ENCODE data around the gene SHISA7. TPM values are rescaled to one million over a fixed set of nuclear protein-coding genes. Genes with fewer than 3 reads are reported as not detected.

Gene SHISA7
- total and polyA plus RNA-seq, 5 donors from 2014 or later: not detected

- peaks cover 56% of the 10 kb centered on the region for H3K4me1 ChIP-seq (ENCODE audit: control insufficient read depth, insufficient read depth, low read length, poor library complexity, severe bottlenecking)
- peak within 1 kb of the TSS; percentile 94 for H3K27ac ChIP-seq (ENCODE audit: insufficient read depth, low read length, poor library complexity, severe bottlenecking)
- peaks cover 0 to 67% (median 27%) of the 10 kb centered on the region in 4 donors for H3K4me1 Mint-ChIP-seq
Observed at GRCh38 chr19:55384131-55384919, 58.8 kb downstream of the SHISA7 start, which contains the start of gene TMEM238. TMEM238 (minus strand) TSS chr19:55384292; CDS start chr19:55384259, 33 bp downstream.

GRCh38 chr19:55383279-55384130 is 59.6 kb downstream of the SHISA7 start:
- DNase-seq (peak; percentile 24 to 66 (median 33)), ATAC-seq (ENCODE audit: low read depth in 2 of 2) (no peak)
- no peaks in the 10 kb centered on the region for H3K9me3 ChIP-seq (ENCODE audit: control insufficient read depth in 2 of 2, low read length in 2 of 2)
- H3K36me3 ChIP-seq (ENCODE audit: control insufficient read depth, insufficient read depth, low read length): peaks cover 17% of the 10 kb centered on the region
- H3K36me3 Mint-ChIP-seq: peaks cover 18% of the 10 kb centered on the region
- peak overlapping the region; percentile 23 for H3K27ac ChIP-seq (ENCODE audit: insufficient read depth, low read length, poor library complexity, severe bottlenecking)
- H3K4me3 ChIP-seq (ENCODE audit: low read depth, low read length): peak overlapping the region; percentile 34
- H3K9me3 Mint-ChIP-seq: peaks cover 0 to 2% (median 0%) of the 10 kb centered on the region in 7 donors
- peaks cover 48% of the 10 kb centered on the region for H3K4me1 ChIP-seq (ENCODE audit: control insufficient read depth, insufficient read depth, low read length, poor library complexity, severe bottlenecking)
- H3K27ac Mint-ChIP-seq: peak overlapping the region; percentile 38 to 88 (median 84)
- H3K4me1 Mint-ChIP-seq: peaks cover 0 to 59% (median 25%) of the 10 kb centered on the region in 4 donors
- no peaks in the 10 kb centered on the region for H3K27me3 ChIP-seq (ENCODE audit: control insufficient read depth, insufficient read depth, low read length)
- peak overlapping the region; percentile 86 to 90 (median 88) for H3K4me3 Mint-ChIP-seq
- no peaks in the 10 kb centered on the region for H3K27me3 Mint-ChIP-seq

More at GRCh38 chr19:55384131-55384919, 58.8 kb downstream of the SHISA7 start, which contains the start of gene TMEM238:
- no peaks in the 10 kb centered on the region for H3K9me3 ChIP-seq (ENCODE audit: control insufficient read depth in 2 of 2, low read length in 2 of 2)
- peak; percentile 28 to 56 (median 45) for DNase-seq
- ATAC-seq (ENCODE audit: low read depth in 2 of 2): no peak
- peaks cover 25% of the 10 kb centered on the region for H3K36me3 ChIP-seq (ENCODE audit: control insufficient read depth, insufficient read depth, low read length)
- H3K27me3 ChIP-seq (ENCODE audit: control insufficient read depth, insufficient read depth, low read length): no peaks in the 10 kb centered on the region
- Mint-ChIP-seq H3K4me3 (peak within 1 kb of the TSS; percentile 97 to 100 (median 100)), H3K27ac (peak within 1 kb of the TSS; percentile 95 to 100 (median 99)), H3K9me3 (peaks cover 0 to 2% (median 0%) of the 10 kb centered on the region in 7 donors), H3K36me3 (peaks cover 19% of the 10 kb centered on the region), H3K27me3 (no peaks in the 10 kb centered on the region)
- peak within 1 kb of the TSS; percentile 94 for H3K4me3 ChIP-seq (ENCODE audit: low read depth, low read length)

GRCh38 chr19:55382522-55383054 is 60.5 kb downstream of the SHISA7 start:
- Mint-ChIP-seq H3K4me3 (peak overlapping the region; percentile 86 to 90 (median 88)), H3K27ac (peak overlapping the region in 2 of 3 donors; percentile 26 to 56), H3K9me3 (peaks cover 0 to 2% (median 0%) of the 10 kb centered on the region in 7 donors), H3K27me3 (no peaks in the 10 kb centered on the region), H3K36me3 (peaks cover 15% of the 10 kb centered on the region), H3K4me1 (peaks cover 0 to 50% (median 20%) of the 10 kb centered on the region in 4 donors)
- peak overlapping the region; percentile 23 for H3K27ac ChIP-seq (ENCODE audit: insufficient read depth, low read length, poor library complexity, severe bottlenecking)
- ATAC-seq (ENCODE audit: low read depth in 2 of 2): no peak
- no peak overlapping the region for H3K4me3 ChIP-seq (ENCODE audit: low read depth, low read length)
- no peaks in the 10 kb centered on the region for H3K27me3 ChIP-seq (ENCODE audit: control insufficient read depth, insufficient read depth, low read length)
- no peaks in the 10 kb centered on the region for H3K9me3 ChIP-seq (ENCODE audit: control insufficient read depth in 2 of 2, low read length in 2 of 2)
- no peak for DNase-seq
- peaks cover 8% of the 10 kb centered on the region for H3K36me3 ChIP-seq (ENCODE audit: control insufficient read depth, insufficient read depth, low read length)
- peaks cover 38% of the 10 kb centered on the region for H3K4me1 ChIP-seq (ENCODE audit: control insufficient read depth, insufficient read depth, low read length, poor library complexity, severe bottlenecking)

GRCh38 chr19:55382013-55382412 is 61.1 kb downstream of the SHISA7 start:
- peaks cover 3% of the 10 kb centered on the region for H3K36me3 ChIP-seq (ENCODE audit: control insufficient read depth, insufficient read depth, low read length)
- peaks cover 15% of the 10 kb centered on the region for H3K36me3 Mint-ChIP-seq
- no peaks in the 10 kb centered on the region for H3K27me3 Mint-ChIP-seq
- peak overlapping the region; percentile 27 to 89 (median 87) for H3K4me3 Mint-ChIP-seq
- H3K9me3 ChIP-seq (ENCODE audit: control insufficient read depth in 2 of 2, low read length in 2 of 2): no peaks in the 10 kb centered on the region
- peak overlapping the region in 2 of 3 donors; percentile 26 to 56 for H3K27ac Mint-ChIP-seq
- peaks cover 33% of the 10 kb centered on the region for H3K4me1 ChIP-seq (ENCODE audit: control insufficient read depth, insufficient read depth, low read length, poor library complexity, severe bottlenecking)
- no peak overlapping the region for H3K27ac ChIP-seq (ENCODE audit: insufficient read depth, low read length, poor library complexity, severe bottlenecking)
- no peak for DNase-seq
- no peak overlapping the region for H3K4me3 ChIP-seq (ENCODE audit: low read depth, low read length)
- H3K27me3 ChIP-seq (ENCODE audit: control insufficient read depth, insufficient read depth, low read length): no peaks in the 10 kb centered on the region
- ATAC-seq (ENCODE audit: low read depth in 2 of 2): no peak
- H3K4me1 Mint-ChIP-seq: peaks cover 0 to 44% (median 17%) of the 10 kb centered on the region in 4 donors
- H3K9me3 Mint-ChIP-seq: peaks cover 0 to 2% (median 0%) of the 10 kb centered on the region in 7 donors

GRCh38 chr19:55379174-55379573 is 63.9 kb downstream of the SHISA7 start:
- Mint-ChIP-seq H3K4me3 (peak overlapping the region in 2 of 4 donors; percentile 54 to 80), H3K36me3 (peaks cover 3% of the 10 kb centered on the region), H3K27ac (no peak overlapping the region), H3K27me3 (peaks cover 9% of the 10 kb centered on the region), H3K4me1 (peaks cover 0 to 22% (median 7%) of the 10 kb centered on the region in 4 donors), H3K9me3 (peaks cover 0 to 2% (median 0%) of the 10 kb centered on the region in 7 donors)
- H3K27me3 ChIP-seq (ENCODE audit: control insufficient read depth, insufficient read depth, low read length): no peaks in the 10 kb centered on the region
- no peak overlapping the region for H3K27ac ChIP-seq (ENCODE audit: insufficient read depth, low read length, poor library complexity, severe bottlenecking)
- peaks cover 14% of the 10 kb centered on the region for H3K4me1 ChIP-seq (ENCODE audit: control insufficient read depth, insufficient read depth, low read length, poor library complexity, severe bottlenecking)
- DNase-seq: no peak
- no peaks in the 10 kb centered on the region for H3K9me3 ChIP-seq (ENCODE audit: control insufficient read depth in 2 of 2, low read length in 2 of 2)
- no peaks in the 10 kb centered on the region for H3K36me3 ChIP-seq (ENCODE audit: control insufficient read depth, insufficient read depth, low read length)
- no peak overlapping the region for H3K4me3 ChIP-seq (ENCODE audit: low read depth, low read length)
- ATAC-seq (ENCODE audit: low read depth in 2 of 2): no peak

Other genes with a start within 250 kb of the SHISA7 start
Only the 30 nearest of the 31 such genes appear.
- 13.3 TPM for gene TMEM86B, start 214.5 kb downstream of the SHISA7 start, total RNA-seq
- gene TMEM86B, start 214.5 kb downstream of the SHISA7 start, polyA plus RNA-seq: under 1 TPM in 3 of 4 donors, not detected in 1; 0.25 to 0.83 (median 0.49) TPM
- gene PPP6R1, start 184.3 kb downstream of the SHISA7 start, total RNA-seq: 168 TPM
- gene PPP6R1, start 184.3 kb downstream of the SHISA7 start, polyA plus RNA-seq: 10 to 100 TPM; 38.9 to 58.2 (median 44.0) TPM
- gene HSPBP1, start 163.2 kb downstream of the SHISA7 start, total RNA-seq: 15.8 TPM
- gene HSPBP1, start 163.2 kb downstream of the SHISA7 start, polyA plus RNA-seq: 10 to 100 TPM; 30.2 to 37.2 (median 35.1) TPM
- gene BRSK1, start 159.3 kb downstream of the SHISA7 start, total RNA-seq: 1.5 TPM
- gene BRSK1, start 159.3 kb downstream of the SHISA7 start, polyA plus RNA-seq: not detected
- 2.1 TPM for gene TMEM150B, start 118.0 kb downstream of the SHISA7 start, total RNA-seq
- gene TMEM150B, start 118.0 kb downstream of the SHISA7 start, polyA plus RNA-seq: not detected
- 69.6 TPM for gene KMT5C, start 103.4 kb downstream of the SHISA7 start, total RNA-seq
- gene KMT5C, start 103.4 kb downstream of the SHISA7 start, polyA plus RNA-seq: 1 to 10 TPM in 3 of 4 donors, under 1 TPM in 1; 0.98 to 1.6 (median 1.2) TPM
- 0.57 TPM for gene COX6B2, start 88.6 kb downstream of the SHISA7 start, total RNA-seq
- not detected for gene COX6B2, start 88.6 kb downstream of the SHISA7 start, polyA plus RNA-seq
- not detected for gene GARIN5B, start 80.0 kb downstream of the SHISA7 start, total RNA-seq
- not detected for gene GARIN5B, start 80.0 kb downstream of the SHISA7 start, polyA plus RNA-seq
- gene IL11, start 72.8 kb downstream of the SHISA7 start, total RNA-seq: not detected
- not detected for gene IL11, start 72.8 kb downstream of the SHISA7 start, polyA plus RNA-seq
- gene TMEM190, start 66.5 kb downstream of the SHISA7 start, total RNA-seq: not detected
- gene TMEM190, start 66.5 kb downstream of the SHISA7 start, polyA plus RNA-seq: not detected
- 15.9 TPM for gene TMEM238, start 59.0 kb downstream of the SHISA7 start, total RNA-seq
- 1 to 10 TPM in 2 of 4 donors, under 1 TPM in 2; 0.42 to 1.3 (median 0.79) TPM for gene TMEM238, start 59.0 kb downstream of the SHISA7 start, polyA plus RNA-seq
- gene RPL28, start 57.4 kb downstream of the SHISA7 start, total RNA-seq: 2,934 TPM
- 100 to 1,000 TPM; 527 to 727 (median 674) TPM for gene RPL28, start 57.4 kb downstream of the SHISA7 start, polyA plus RNA-seq
- gene UBE2S, start 35.5 kb downstream of the SHISA7 start, total RNA-seq: 92.9 TPM
- gene UBE2S, start 35.5 kb downstream of the SHISA7 start, polyA plus RNA-seq: 10 to 100 TPM; 24.9 to 38.8 (median 33.2) TPM
- gene ISOC2, start 18.3 kb upstream of the SHISA7 start, total RNA-seq: 6.3 TPM
- 10 to 100 TPM; 24.7 to 34.1 (median 28.1) TPM for gene ISOC2, start 18.3 kb upstream of the SHISA7 start, polyA plus RNA-seq
- not detected for gene C19orf85, start 21.5 kb upstream of the SHISA7 start, total RNA-seq
- gene C19orf85, start 21.5 kb upstream of the SHISA7 start, polyA plus RNA-seq: not detected
- 23.9 TPM for gene ZNF628, start 33.3 kb upstream of the SHISA7 start, total RNA-seq
- gene ZNF628, start 33.3 kb upstream of the SHISA7 start, polyA plus RNA-seq: under 1 TPM; 0.05 to 0.22 (median 0.09) TPM
- gene NAT14, start 41.9 kb upstream of the SHISA7 start, total RNA-seq: 9.2 TPM
- 1 to 10 TPM; 3.3 to 5.1 (median 4.1) TPM for gene NAT14, start 41.9 kb upstream of the SHISA7 start, polyA plus RNA-seq
- gene SSC5D, start 45.1 kb upstream of the SHISA7 start, total RNA-seq: 0.27 TPM
- gene SSC5D, start 45.1 kb upstream of the SHISA7 start, polyA plus RNA-seq: not detected
- gene SBK2, start 93.8 kb upstream of the SHISA7 start, total RNA-seq: not detected
- gene SBK2, start 93.8 kb upstream of the SHISA7 start, polyA plus RNA-seq: not detected
- gene SBK3, start 102.2 kb upstream of the SHISA7 start, total RNA-seq: not detected
- gene SBK3, start 102.2 kb upstream of the SHISA7 start, polyA plus RNA-seq: not detected
- 4.2 TPM for gene ZNF579, start 137.5 kb upstream of the SHISA7 start, total RNA-seq
- gene ZNF579, start 137.5 kb upstream of the SHISA7 start, polyA plus RNA-seq: under 1 TPM in 3 of 4 donors, not detected in 1; 0.13 to 0.24 (median 0.14) TPM
- gene FIZ1, start 156.2 kb upstream of the SHISA7 start, total RNA-seq: 13.0 TPM
- gene FIZ1, start 156.2 kb upstream of the SHISA7 start, polyA plus RNA-seq: 1 to 10 TPM; 1.3 to 3.5 (median 1.5) TPM
- gene ZNF524, start 157.0 kb upstream of the SHISA7 start, total RNA-seq: 13.7 TPM
- 10 to 100 TPM; 38.5 to 53.7 (median 44.5) TPM for gene ZNF524, start 157.0 kb upstream of the SHISA7 start, polyA plus RNA-seq
- 12.8 TPM for gene ZNF865, start 162.3 kb upstream of the SHISA7 start, total RNA-seq
- gene ZNF865, start 162.3 kb upstream of the SHISA7 start, polyA plus RNA-seq: under 1 TPM; 0.05 to 0.13 (median 0.10) TPM
- gene ZNF784, start 181.3 kb upstream of the SHISA7 start, total RNA-seq: 11.1 TPM
- 1 to 10 TPM; 1.0 to 2.4 (median 1.6) TPM for gene ZNF784, start 181.3 kb upstream of the SHISA7 start, polyA plus RNA-seq
- gene ZNF580, start 197.7 kb upstream of the SHISA7 start, total RNA-seq: 30.8 TPM
- 10 to 100 TPM; 14.3 to 18.9 (median 16.0) TPM for gene ZNF580, start 197.7 kb upstream of the SHISA7 start, polyA plus RNA-seq
- gene ZNF581, start 200.3 kb upstream of the SHISA7 start, total RNA-seq: 23.7 TPM
- gene ZNF581, start 200.3 kb upstream of the SHISA7 start, polyA plus RNA-seq: 10 to 100 TPM; 26.5 to 36.6 (median 35.1) TPM
- gene CCDC106, start 204.9 kb upstream of the SHISA7 start, total RNA-seq: 0.99 TPM
- gene CCDC106, start 204.9 kb upstream of the SHISA7 start, polyA plus RNA-seq: 1 to 10 TPM in 1 of 4 donors, under 1 TPM in 3; 0.22 to 1.0 (median 0.51) TPM
- 283 TPM for gene U2AF2, start 211.7 kb upstream of the SHISA7 start, total RNA-seq
- 1 to 10 TPM; 7.2 to 9.3 (median 8.2) TPM for gene U2AF2, start 211.7 kb upstream of the SHISA7 start, polyA plus RNA-seq
- 46.1 TPM for gene EPN1, start 231.9 kb upstream of the SHISA7 start, total RNA-seq
- 1 to 10 TPM; 6.3 to 8.3 (median 7.6) TPM for gene EPN1, start 231.9 kb upstream of the SHISA7 start, polyA plus RNA-seq